GM21825 (cell line): ENCODE data around the gene BEAN1.
"Not testable (repeated sequence)": the region's sequence is repeated elsewhere in the genome, so short reads cannot be mapped to it uniquely, and the experiment has no call there.

Experiments used
- ATAC-seq: cut with Tn5 transposase; IDR thresholded peaks from one replicate; pipeline ENCODE4 v1.9.1; 2021; ENCODE audit warnings: mild to moderate bottlenecking, moderate library complexity; ENCODE audit not compliant: unreplicated experiment

BEAN1 gene

DNA sequence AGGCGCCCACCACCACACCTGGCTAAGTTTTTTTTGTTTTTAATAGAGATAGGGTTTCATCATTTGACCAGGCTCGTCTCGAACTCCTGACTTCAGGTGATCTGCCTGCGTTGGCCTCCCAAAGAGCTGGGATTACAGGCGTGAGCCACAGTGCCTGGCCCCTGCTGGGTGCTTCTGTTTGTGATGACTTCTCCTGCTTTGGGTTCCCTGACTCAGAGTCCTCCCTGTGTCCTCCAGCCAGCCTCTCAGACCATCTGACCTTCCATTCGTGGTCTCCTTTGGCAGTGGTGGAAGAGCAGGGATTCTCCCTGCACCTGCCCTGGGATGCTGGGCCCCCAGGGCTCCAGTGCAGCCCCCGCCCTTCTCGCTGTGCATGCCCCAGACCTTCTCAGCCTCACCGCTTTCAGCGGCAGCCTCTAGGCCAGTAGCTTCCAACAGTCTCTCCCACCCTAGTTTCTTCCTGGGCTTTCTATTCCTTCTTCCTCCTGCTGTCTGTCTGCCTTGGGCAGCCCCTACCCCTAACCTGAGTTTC is 13.2 kb downstream of the BEAN1 start:
- no peak for ATAC-seq

DNA sequence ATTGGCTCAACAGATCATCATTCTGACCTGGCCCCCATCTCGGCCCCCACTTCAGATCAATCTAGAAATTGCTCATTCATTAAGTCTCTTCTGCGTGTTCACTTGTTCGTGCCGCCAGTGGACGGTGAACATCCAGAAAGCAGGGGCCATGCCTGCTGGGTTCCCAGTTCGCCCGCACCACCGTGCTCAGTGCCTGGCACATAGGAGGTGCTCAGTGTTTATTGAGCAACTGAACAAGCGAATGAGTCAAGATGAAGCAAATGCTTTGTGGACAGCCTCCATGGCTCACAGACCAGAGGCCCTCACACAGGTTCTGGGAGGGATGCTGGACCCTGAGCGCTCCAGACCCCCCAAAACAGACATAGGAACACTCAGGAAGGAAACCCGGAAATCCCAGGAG is 13.9 kb downstream of the BEAN1 start:
- no peak for ATAC-seq

DNA sequence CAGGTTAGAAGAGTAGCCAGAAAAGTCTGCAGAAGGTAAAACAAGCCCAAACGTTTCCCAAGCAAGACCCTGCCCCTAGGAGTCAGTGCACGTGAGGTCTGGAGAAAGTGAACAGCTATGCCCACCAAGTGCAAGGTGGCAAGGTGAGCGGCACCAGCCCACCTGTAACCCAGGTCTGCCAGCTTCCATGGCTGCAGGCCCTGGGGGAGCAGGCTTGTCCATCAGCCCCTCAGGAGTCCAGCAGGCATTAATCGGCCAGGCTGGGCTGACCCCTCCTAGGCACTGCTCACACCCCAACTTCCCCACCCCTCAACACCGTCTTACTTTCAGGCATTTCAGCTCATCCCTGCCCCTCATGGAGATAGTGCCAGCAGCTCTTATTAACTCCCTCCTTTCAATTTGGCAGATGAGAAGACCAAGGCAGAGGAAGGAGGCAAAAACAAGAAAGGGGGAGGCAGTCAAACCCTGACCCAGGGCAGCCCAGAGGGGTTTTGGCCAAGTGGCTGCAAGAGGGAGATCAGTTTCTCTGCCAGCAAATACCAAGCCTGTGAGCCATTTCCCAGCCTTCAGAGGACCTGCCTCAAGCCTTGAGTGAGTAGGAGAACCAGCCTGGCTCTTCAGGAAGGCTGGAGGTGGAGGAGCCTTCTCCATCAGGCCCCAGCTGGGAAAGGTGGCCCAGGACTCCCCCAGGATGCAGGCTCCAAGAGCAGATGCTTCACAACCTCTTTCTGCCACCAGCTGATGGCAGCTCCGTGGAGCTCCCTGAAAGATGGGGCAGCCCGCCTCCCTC is 14.7 kb downstream of the BEAN1 start:
- no peak for ATAC-seq

DNA sequence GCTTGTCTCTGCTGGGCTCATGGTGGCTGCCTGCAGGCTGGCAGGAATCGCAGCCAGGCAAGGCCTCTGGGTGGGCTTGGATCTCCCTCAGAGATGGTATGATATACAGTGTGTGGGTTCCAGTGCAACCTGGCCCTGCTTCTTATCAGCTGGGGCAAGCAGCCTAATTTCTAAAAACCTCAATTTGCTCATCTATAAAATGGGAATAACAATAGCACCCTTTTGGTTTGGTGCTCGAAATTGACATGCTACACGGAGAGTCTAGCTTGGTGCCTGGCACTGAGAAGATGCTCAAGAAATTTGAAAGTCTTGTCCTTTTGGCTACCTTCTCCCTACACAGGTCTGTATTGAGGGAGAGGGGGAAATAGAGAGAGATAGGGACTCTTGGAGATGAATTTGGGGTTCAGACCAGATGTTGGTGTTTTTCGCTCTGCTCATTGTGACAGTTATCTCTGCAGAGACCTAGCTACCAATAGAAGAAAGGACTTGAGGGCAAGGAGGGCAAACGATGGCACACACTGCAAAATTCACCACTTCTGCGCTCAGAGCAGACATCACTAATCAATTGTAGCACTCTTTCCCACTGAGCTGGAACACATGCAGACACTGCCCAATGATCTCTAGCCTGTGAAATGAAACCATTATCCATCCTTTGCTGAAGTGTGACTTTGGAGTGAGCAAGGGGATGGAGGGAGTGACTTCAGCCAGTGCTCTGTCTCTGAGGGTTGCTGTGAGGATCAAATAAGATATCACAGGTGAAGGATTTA is 15.6 kb downstream of the BEAN1 start:
- no peak for ATAC-seq

DNA sequence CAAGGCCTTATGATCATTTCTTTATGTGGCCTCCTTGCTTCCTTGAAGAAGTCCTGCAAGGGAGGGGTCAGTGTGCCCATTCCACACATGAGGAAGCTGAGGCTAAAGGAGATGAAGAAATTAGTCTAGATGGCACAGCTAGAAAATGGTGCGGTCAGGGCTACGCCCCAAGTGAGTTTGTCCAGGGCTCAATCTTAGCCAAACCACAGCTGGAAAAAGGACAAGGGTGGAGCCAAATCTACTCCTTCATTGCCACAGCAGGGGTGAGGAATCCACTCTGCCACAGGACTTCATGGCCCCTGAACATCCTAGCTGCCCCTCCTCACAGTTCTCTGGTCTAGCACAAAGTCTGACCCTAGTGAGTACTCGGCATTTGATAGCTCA is 16.2 kb downstream of the BEAN1 start:
- ATAC-seq: no peak

DNA sequence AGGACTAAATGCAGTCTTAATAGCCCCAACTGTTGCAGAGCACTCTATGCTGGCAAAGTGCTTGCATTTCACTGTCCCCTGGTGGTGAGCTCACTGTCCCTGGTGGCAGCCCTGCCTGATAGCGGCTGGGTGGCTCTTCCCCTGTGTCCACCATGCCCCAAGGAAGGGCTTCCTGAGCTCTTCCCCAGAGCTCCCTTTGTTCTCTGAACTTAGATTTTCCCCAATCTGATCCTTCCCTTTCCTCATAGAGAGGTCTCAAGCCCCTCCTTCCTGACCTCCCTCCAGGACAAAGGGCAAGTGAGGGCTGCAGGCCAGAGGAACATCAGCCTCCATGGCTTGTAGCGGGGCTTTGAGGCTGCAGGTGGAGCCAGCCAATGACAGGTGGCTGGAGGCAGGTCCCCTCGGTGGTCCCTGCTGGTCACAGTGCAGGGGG is 17.0 kb downstream of the BEAN1 start:
- ATAC-seq: no peak

- ATAC-seq: no peak
Measured at GRCh38 chr16:66446737-66447136, 19.6 kb downstream of the BEAN1 start.

DNA sequence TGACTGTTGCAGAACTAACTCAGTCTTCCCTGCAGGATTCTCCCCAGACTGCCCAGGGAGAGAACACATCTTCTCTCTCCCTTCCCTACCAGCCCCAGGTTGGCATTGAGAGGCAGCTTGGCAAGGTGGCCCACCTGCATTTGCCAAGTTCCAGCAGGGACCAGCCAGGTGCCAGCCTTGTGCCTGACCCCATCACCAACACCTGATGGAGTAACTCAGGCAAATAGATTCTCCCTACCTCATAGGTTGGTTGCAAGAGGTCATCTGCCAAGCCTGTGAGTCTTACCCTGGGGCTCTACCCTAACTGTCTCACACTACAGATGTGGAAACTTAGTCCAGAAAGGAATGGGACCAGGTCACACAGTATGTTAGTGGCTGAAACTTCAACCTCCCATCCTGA is 20.4 kb downstream of the BEAN1 start:
- no peak for ATAC-seq

GRCh38 chr16:66451548-66451947 is 24.5 kb downstream of the BEAN1 start:
- ATAC-seq: no peak

DNA sequence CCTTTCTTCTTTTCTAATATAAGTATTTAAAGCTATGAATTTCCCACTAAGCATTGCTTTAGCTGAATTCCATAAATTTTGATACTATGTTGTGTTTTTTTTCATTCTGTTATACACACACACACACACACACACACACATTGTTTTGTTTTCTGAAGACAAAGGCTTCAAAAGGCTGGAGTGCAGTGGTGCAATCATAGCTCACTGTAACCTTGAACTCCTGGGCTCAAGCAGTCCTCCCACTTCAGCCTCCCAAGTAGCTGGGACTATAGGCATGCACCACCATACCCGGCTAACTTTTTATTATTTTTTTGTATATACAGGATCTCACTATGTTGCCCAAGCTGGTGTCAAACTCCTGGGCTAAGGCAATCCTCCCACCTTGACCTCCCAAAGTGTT is 26.1 kb downstream of the BEAN1 start:
- ATAC-seq: not testable (repeated sequence)

- no peak for ATAC-seq
Measured at GRCh38 chr16:66454751-66455150, 27.7 kb downstream of the BEAN1 start.

DNA sequence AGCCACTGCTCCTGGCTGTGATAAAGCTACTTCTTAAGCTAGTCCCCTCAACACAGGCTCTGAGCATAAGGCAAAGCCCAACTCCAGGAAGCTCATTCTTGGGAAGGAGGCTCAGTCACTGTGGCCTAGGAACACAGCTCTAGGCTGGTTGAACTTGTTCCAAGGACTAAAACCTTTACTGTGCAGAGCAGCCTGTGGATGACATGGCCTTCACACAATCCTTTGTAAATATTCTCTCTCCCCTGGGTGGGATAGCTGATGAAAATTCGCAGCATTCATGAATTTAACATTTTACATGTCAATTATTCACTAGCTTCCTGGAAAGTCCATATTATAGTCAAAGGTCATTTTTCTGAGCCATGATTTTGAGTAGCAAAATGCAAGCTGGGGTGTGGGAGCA is 28.9 kb downstream of the BEAN1 start:
- ATAC-seq: no peak

GRCh38 chr16:66457888-66458287 is 30.8 kb downstream of the BEAN1 start:
- no peak for ATAC-seq

GRCh38 chr16:66458292-66458691 is 31.2 kb downstream of the BEAN1 start:
- no peak for ATAC-seq

DNA sequence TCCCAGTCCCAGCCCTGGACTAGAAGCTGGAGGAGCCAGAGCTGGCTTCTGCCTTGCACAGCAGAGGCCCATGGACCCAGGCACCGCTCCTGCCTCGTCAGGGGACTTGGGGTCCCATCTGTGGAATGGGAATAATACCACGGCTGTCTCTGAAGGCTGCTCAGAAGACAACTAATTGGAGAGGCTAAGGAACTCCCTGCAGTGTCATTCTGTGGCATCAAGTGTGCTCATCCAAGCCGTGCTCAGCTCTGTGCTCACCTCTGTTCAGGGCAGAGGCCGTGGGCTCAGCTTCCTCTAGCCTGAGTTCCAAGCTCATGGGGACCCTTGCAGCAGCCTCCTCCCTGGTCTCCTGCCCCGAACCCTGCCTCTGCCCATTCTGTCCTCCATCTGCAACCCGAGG is 31.8 kb downstream of the BEAN1 start:
- ATAC-seq: no peak

DNA sequence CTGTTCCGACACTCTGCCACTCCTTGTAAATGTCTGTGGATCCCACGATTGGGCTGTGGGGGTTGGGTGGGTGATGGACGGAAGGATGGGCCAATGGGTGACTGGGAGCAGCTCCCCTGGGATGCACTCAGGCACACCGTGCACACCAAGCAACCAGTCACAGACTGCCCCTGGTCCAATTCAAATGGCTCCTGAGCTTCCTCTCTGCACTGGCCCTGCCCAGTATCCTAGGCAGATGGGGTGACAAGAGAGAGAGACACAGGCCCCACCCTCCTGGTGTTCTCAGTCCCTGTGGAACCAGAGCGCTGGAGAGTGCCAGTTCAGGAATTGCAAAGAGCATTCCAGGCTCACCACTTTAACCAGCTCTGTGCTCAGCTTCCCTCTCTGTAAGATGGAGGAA is 32.8 kb downstream of the BEAN1 start:
- no peak for ATAC-seq

GRCh38 chr16:66460703-66461102 is 33.6 kb downstream of the BEAN1 start:
- ATAC-seq: no peak

GRCh38 chr16:66462912-66463311 is 35.8 kb downstream of the BEAN1 start:
- no peak for ATAC-seq

GRCh38 chr16:66465946-66466345 is 38.9 kb downstream of the BEAN1 start:
- ATAC-seq: not testable (repeated sequence)

- not testable (repeated sequence) for ATAC-seq
Measured at GRCh38 chr16:66466636-66467035, 39.5 kb downstream of the BEAN1 start.

- ATAC-seq: no peak
Measured at GRCh38 chr16:66467611-66468010, 40.5 kb downstream of the BEAN1 start.

DNA sequence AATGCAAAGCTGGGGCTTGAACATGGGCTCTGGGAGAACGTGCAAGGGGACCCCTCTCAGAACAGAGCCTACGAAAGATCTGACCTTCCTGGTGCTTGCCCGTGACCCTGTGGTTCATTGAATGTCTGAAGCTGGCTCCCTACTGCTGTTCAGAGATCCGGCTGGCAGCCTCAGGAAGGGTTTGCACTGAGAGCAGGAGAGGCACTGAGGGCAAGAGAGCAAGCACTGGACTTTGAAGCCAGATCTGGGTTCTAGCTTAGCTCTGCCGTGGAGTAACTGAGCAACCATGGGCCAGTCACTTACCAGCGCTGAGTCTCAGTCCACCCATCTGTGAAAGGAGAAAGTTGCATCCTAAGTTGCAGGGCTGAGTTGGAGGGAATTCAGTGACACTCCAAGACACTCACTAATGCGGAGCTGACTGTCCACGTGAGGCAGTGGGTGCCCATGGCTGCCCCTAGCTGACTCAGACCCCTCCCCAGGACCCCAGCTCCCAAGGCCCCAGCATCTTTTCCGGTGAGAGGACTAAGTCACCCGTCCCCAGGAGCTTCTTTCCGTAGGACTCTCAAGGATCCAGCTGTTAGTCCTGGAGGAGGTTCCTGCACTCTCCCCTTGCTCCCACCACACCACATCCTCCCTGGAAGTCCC is 41.3 kb downstream of the BEAN1 start:
- no peak for ATAC-seq
